ENCODE measurements around the gene EFHC1.
"Not testable (repeated sequence)": the region's sequence is repeated elsewhere in the genome, so short reads cannot be mapped to it uniquely, and the experiment has no call there.

EFHC1 gene

DNA sequence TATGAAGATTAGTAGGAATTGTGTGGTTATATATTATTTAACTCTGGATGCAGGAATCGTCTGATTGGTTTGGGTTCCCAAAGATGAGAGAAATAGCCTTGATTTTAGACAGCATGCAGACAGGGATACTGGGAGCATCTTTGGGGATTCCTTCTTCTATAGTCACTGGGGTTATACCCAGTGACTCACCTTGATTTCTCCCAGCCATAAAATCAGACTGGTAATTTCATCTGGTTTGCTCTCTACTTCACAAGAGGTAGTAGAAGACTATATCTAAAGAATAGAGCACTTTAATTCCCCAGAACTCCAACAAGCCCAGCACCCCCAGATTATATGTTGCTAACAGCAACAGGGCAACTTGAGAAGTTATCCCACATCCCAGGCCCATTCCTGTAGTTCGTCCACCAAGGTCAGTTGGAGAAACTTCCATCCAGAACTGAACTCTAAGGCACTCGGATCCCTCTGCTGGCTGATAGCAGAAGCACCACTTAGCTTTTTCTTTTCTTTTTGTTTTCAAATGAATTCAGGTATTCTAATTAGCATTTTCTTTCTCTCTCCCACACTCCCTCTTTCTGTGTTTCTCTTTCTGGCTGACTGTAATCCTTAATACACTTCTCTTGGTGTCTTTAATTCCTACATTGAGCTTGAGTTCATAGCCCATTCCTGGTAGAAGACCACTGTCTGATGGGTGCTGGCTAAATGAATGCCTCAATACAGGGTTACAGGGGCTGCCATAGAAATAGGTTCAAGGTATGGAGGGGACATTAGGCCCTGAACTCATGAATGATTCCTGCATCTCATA, 20.4 kb upstream of the EFHC1 start:
- DNase-seq = peak; percentile 56

DNA sequence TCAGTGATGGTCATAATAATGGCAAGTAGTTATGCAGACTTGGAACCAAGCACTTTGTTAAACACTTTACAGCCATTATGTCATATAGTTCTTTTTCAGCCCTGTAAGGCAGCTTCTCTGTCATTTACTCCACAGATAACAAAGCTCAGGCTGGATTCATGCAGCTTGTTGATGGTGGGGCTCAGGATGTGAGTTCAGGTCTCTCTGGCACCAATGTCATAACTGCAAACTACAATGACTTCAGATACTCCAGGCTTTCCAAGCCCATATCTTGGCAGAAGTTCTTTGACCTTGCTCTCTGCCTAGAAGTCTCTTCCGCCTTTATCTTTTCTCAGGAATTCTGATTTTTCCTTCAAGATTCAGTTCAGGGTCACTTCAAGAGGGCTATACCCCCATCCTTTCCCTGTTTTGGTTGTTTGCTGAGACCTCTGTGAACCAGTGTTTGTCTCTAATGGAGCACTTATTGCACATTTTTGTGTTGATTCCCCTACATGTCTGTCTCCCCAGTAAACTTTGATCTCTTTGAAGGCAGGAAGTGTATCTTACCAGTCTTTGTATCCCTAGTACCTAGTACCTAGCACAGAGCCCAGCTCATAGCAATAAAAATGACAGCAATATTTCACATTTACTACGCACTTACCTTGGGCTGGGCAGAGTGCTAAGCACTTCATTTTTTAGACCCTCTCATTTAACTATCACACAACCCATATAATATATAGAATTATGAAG, 19.7 kb upstream of the EFHC1 start:
- no peak for DNase-seq

DNA sequence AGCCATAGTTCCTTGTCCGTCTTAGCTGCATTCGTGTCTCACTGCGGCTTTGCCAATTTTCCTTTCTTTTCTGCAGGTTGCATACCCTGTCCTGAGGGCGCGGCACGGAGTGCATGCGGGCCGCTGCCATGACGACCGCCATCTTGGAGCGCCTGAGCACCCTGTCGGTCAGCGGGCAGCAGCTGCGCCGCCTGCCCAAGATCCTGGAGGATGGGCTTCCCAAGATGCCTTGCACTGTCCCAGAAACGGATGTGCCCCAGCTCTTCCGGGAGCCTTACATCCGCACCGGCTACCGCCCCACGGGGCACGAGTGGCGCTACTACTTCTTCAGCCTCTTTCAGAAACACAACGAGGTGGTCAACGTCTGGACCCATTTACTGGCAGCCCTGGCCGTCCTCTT, 17.1 kb upstream of the EFHC1 start:
- no peak for DNase-seq

DNA sequence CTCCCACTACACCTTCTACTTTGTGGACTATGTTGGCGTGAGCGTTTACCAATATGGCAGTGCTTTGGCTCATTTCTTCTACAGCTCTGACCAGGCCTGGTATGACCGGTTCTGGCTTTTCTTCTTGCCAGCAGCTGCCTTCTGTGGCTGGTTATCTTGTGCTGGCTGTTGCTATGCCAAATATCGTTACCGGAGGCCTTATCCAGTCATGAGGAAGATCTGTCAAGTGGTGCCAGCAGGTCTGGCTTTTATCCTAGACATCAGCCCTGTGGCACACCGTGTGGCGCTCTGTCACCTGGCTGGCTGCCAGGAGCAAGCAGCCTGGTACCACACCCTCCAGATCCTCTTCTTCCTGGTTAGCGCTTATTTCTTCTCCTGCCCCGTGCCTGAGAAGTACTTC, 16.5 kb upstream of the EFHC1 start:
- no peak for DNase-seq

DNA sequence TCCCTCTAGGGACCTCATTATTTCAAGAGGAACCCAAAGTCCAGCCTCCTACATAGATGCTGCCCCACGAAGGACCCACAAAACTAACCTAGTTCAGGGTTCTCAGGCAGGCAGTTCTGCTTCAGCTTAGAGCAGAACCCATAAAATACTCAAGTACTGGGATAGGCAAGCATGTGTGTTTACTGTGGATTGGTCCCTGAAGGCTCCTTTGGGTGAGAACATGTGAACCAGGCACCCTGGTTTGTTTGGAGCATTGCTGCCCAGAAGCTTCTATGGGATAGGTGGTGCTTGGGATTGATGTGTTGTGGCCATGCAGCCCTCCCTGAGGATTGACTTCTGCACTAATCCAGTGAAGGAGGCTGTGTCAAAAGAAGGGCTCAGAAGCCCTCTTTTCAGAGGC, 14.9 kb upstream of the EFHC1 start:
- DNase-seq = no peak

DNA sequence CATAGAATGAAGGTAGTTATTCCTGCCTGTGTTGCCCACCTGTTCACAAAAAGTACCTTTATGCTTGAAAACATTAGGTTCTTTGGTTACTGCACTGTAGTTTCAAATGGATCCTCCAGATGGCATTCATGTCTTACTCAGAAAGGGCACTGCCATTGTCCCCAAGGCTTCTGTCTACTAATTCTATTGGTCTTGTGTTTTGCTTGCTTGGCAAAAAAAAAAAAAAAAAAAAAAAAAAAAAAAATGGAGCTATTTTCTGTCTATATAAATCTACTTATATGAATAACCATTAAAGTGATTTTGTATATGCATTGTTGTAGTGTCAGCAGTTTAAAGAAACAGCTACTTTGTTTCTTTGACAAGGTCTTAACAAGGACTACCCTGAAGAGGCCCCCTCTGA, 12.7 kb upstream of the EFHC1 start:
- no peak for DNase-seq

DNA sequence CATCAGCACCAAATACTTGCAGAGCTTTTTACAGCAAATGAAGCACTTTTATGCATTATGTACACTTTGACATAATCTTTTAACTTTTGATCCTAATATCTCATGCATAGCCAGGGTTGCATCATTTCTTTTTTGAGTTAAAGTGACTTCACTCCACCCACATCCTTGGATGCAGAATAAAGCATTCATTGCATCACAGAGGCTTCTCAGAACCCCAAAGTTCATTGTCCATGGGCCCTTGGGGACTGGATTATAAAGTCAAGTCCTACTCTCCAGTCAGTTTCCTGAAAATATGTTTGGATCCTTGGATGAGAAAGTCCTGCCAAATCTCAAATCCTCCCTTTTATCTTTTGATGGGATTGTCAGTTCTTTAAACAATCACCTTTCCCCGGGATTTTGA, 10.6 kb upstream of the EFHC1 start:
- DNase-seq = no peak

DNA sequence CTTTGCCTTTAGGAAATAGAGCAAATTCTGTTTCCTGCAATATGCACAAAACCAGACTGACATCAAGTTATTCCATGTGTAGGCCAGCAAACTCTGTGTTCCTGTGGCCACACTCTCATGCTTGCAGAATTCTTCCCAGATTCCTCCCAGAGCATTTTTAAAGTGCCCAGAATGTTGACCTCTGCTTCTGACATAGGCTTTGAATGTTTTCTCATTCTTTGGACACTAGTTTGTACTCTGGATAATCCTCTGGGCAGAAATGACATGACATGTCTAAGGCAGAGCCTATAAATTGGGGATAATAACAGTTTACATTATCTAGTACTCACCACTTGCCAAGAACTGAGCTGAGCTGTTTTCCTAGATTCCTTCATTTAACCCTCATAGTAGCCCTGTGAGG, 9.2 kb upstream of the EFHC1 start:
- no peak for DNase-seq

DNA sequence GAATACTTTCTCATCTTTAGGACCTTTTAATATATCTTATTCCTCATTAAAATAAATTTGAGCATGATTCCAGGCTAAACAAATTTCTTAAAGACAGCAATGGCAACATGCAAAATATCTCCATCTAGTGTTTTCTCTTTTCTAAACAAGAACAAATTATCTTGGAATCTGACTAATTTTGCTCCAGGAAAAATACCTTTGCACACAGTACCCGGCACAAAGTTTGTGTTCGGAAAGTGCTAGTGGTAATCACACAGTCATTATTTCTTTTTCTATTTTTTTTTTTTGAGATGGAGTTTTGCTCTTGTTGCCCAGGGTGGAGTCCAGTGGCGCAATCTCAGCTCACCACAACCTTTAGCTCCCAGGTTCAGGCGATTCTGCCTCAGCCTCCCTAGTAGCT, 8.2 kb upstream of the EFHC1 start:
- no peak for DNase-seq

DNA sequence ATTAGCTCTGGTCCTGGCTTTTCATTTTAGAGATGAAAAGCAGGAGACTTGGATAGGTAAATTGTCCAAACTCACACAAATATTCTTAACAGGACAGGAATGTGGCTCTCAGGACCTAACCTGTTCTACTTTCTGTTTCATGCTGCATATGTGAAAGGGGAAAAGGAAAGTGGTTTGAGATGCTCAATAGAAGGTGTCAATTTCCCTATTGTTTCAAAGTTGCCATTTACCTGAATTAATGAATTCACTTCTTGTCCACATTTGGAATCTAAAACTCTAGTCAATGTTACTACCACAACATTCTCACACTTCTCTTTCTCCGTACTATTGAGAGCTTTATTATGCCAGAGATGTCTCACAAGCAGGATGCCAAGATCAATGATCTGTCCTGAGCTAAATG, 4.8 kb upstream of the EFHC1 start:
- no peak for DNase-seq

DNA sequence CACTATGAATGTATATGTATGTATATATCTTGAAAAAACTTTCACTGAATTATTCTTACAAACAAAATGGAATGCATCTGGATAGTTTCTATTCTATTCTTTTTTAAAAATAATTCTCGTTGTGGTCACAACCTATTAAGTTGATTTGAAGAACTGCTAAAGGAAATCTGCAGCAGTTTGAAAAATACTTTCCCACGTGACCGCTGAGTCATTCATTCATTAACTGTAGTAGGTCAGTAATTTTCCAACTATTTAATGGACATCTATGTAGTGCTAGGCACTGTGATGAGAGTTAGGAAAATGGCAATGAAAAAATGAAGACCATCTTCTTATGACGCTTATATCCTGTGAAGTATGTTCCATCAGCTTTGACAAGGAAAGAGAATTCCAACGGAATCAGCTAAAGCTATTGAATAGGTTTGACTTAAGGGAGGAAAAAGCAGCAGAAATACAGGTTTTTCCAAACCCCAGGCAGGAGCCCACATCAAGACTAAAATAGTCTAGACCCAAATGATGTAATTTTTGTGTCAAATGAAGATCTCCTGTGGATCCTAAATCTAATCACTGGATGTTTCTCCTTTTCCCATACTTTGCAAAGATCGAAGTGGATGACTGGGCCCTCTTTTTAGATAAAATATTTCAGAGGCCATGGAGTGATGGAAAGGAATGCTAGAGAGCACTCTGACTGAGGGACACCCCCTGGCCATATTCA, 4.1 kb upstream of the EFHC1 start:
- no peak for DNase-seq

DNA sequence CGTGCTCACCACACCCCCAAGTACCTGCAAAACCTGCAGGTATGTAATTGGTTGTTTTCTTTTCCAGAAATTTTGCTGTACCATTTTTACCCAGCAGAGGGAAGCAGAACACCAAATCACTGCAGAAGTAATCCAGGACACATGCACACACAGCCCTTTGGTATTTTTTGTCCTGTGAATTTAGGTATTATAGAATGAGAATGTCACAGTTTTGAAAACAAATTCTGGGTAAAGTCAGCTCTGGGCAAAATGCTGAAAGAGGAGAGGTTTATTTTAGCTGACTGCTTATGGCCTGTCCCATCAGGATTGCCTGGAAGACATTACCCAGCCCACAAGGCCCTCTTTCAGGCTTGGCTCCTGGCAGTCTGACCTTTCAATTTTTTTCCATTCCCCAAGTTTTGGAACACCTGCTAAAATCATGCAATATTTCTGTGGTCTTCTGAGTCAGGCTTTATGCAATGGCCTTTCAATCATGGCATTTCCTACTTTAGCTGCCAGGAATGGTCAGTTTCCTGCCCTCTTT, 3.5 kb upstream of the EFHC1 start:
- DNase-seq = peak; percentile 43

DNA sequence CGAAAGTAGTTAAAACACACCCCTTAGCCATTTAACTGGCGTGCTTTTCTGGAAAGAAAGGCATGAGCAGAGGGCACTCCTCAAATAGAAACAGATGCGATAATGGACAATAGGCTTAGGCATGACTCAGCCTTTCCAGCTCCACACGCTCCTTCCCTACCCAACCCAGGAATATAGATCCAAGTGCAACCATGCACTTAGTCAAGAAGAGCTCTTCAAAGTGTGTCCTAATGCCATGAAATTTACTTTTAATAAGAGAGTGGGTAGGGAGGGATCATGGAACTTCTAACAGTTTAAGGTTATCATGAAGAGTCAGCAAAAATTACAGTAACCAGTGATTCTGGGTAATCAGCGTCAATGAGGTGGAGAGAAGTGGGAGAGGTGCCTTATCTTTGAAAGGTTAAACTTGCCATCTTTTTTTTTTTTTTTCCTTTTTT, 2.4 kb upstream of the EFHC1 start:
- DNase-seq = no peak

DNA sequence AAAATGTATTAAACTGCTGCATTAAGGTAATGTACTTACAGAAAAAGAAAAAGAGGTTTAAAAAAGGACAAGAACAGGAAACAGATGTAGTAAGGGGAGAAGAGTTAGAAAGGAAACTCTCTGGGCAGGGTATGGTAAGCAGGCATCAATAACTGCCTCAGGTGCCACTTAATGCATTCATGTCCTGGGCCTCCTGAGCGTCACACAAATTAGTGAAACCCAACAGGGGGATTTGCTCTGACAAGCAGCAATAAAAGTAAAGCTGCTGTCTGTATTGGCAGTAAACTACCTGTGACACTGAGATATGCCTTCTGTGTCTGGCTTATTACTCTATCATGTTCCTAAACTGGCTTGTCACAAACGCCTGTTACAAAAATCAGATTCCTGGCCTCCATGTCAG, 1.5 kb upstream of the EFHC1 start:
- no peak for DNase-seq

DNA sequence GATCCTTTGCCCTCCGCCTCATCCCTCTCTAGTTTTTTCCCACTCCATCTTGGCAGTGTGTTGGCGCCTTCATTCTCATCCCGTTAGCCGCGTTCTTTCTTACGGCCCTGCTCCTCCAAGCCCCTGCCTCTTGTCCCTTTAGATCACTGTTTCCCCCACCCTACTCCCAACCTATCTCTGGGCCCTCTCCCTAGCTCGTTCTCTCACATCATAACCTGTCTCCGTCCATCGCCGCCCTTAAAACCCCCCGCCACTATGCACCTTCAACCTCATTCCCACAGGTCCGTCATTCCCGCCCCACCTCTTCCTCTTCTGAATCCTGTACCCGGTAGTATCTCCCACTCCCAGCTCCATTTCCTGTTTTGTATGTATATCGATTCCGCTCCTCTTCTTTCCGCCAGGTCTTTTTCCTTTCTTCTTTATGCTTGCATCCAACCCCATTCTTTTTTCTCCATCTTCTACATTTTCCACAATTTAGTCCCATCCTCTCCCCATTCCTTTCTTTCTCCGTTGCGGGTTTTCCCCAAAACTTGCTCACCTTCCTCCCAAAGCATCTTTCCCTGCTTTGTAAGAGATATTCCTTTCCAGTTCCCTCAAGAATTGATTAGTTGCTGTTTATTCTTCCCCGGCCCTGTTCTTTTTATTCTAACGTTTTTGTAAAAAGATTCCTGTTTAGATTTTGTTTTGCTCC, 671 bp downstream of the EFHC1 start:
- no peak for DNase-seq

DNA sequence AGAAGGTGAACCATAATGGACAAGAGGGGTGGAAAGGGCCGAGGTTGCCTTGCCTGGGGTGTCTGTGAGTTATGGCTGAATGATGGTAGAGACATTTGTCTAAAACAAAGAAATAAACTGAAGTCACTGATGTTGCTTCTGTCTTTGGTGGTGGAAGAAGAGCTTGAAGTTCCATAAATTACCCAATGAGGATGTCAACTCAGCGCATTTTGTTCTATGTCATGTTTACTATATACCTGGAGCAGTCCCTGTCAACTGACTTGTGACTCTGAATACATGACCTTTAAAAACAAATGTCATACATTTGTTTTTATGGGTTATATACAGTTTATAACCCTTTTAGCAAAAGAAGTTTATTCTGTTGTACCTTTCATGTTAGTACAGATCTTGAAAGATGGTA, 2.0 kb downstream of the EFHC1 start:
- DNase-seq = no peak

DNA sequence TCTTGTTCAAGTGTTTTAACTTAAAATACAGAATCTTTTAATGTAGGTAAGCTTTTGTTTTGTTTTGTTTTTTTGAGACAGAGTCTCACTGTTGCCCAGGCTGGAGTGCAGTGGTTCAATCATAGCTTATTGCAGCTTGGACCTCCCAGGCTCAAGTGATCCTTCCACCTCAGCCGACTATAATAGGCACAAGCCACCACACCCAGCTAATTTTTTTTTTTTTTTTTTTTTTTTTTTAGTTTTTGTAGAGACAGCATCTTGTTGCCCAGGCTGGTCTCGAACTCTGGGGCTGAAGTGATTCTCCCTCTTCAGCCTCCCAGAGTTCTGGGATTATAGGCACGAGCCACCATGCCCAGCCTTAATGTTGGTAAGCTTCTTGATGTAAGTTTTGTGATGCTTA, 3.3 kb downstream of the EFHC1 start:
- no peak for DNase-seq

DNA sequence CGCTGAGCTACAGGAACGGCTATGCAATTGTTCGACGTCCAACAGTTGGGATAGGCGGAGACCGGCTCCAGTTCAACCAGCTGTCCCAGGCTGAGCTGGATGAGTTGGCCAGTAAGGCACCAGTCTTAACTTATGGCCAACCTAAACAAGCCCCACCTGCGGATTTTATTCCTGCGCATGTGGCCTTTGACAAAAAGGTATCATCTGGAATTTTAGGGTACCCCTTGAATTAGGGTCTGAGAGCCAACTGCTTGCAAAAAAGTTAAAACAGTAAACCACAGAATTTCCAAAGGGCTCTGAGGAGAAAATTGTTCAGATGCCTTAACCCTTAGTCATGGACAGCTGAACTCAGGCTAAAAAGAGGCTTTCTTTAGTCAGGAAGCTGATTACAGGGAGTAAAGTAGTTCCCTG, 3.8 kb downstream of the EFHC1 start:
- DNase-seq = no peak

DNA sequence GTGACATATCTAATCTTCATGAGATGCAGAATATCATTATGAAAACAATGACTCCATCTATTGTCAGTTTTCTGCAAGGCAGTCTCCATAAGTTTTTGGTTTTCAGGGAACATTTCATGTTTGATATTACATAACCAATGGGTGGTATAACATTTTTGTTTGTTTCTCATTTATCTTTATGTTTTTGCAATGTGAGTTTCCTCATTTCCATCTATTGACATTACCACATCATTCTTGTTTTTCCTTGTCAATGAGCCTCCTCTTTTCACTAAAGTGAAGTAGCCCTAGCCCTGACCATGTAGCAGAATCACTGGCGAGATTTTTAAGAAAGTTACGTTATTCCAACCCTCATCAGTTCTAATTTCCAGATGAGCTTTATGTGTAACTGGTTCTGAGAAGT, 4.4 kb downstream of the EFHC1 start:
- no peak for DNase-seq

DNA sequence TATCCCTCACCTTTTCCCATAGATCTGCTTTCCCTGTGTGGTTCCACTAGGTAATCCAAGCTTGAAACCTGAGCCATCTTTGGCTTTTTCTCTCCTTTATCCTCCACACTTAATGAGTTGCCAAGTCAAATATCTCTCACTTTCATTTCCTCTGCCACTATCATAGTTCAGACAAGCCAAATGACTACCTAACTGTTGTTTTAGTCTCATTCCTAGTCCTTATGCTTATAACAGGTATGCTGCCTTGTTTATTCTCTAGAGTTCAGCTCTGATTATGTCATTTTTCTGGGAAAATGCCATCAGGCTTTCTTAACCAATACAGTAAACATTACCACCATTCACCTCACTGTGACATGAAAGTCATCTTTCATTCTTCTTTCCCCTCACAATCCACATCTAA, 6.5 kb downstream of the EFHC1 start:
- no peak for DNase-seq

DNA sequence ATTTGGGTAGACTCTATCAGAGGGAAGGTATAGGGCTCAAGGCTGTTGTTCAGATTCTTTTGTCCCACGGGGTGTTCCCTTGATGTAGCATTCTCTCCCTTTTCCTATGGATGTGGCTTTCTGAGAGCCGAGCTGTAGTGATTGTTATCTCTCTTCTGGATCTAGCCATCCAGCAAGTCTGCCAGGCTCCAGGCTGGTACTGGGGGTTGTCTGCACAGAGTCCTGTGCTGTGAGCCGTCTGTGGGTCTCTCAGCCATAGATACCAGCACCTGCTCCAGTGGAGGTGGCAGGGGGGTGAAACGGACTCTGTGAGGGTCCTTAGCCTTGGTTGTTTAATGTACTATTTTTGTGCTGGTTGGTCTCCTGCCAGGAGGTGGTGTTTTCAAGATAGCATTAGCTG, 13.2 kb downstream of the EFHC1 start:
- not testable (repeated sequence) for DNase-seq

DNA sequence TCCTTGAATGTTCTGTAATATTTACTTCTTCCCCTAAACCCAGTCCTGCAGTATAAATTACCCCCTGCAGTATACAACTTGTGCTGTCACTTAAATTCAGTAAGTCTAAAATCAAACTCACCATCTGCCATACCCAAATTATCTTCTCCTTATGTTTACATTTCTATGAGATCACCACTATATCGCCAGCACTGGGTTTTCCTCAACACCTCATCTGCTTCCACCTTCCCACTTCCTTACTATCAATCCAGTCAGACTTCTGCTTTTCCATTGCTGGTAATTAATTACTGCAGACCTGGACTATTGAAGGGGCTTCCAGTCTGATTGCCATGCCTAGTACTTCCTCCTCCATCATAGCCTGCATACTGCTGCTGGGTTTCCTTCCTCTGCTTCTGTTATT, 15.2 kb downstream of the EFHC1 start:
- DNase-seq = no peak

DNA sequence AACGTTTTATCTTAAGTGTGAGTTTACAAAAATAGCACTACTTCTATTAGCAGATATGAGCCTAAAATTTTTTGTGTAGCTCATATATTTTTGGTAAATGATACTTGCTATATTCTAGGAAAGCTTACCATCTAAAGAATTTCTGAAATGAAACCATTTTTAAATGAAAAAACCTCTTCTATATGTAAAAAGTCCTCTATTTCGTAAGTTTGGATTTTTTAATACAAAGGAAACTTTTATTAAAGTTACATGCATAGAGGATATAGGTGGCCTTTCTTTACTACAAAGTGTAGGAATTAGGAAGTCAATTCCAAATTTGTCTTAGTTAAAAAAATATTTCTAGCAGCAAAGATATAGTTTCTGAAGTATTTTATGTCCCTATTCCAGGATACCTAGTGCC, 18.8 kb downstream of the EFHC1 start:
- DNase-seq = no peak
